AG04449 (cell line): ENCODE measurements around the gene EML4.

Source experiments
- CTCF ChIA-PET: fragments of 350-600 bp; formaldehyde crosslinking; extraction: SDS; loops from one replicate; lab custom pipeline; 2021; ENCODE audit warnings: antibody characterized with exemption; lab: Yijun Ruan, JAX
- POLR2A ChIA-PET: fragments of 400-600, 350-600 bp; formaldehyde crosslinking; extraction: SDS; loops from one replicate; lab custom pipeline; 2020; ENCODE audit warnings: antibody characterized with exemption, inconsistent platforms; lab: Yijun Ruan, JAX
- DNase-seq: peaks from one replicate; pipeline ENCODE4 v3.0.0-alpha.2; 2010; ENCODE audit warnings: low read depth, low spot score
- H3K4me3 ChIP-seq: 2 replicates; pipeline ENCODE4 v1.5.1; 2011; ENCODE audit warnings: low read depth, mild to moderate bottlenecking, control low read depth, low read length
- TF ChIP-seq, protein P1 (sequence below): IDR thresholded peaks from one replicate; pipeline ENCODE4 v1.5.1; 2011; ENCODE audit warnings: mild to moderate bottlenecking, moderate library complexity, low read length, control low read depth, inconsistent platforms; ENCODE audit not compliant: insufficient read depth; ENCODE audit errors: missing control alignments

EML4 gene

DNA sequence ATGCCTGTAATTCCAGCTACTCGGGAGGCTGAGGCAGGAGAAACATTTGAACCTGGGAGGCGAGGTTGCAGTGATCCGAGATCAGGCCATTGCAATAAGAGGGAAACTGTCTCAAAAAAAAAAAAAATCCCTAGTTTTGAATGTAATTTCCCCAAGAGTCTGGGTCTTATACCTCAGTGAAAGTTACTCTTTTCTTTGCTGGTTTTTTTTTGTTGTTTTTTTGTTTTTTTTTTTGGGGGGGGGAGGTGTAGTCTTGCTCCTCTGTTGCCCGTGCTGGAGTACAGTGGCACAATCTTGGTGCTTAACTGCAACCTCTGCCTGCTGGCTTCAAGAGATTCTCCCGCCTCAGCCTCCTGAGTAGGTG, 22.8 kb downstream of the EML4 start:
- TF ChIP-seq, protein P1, sequence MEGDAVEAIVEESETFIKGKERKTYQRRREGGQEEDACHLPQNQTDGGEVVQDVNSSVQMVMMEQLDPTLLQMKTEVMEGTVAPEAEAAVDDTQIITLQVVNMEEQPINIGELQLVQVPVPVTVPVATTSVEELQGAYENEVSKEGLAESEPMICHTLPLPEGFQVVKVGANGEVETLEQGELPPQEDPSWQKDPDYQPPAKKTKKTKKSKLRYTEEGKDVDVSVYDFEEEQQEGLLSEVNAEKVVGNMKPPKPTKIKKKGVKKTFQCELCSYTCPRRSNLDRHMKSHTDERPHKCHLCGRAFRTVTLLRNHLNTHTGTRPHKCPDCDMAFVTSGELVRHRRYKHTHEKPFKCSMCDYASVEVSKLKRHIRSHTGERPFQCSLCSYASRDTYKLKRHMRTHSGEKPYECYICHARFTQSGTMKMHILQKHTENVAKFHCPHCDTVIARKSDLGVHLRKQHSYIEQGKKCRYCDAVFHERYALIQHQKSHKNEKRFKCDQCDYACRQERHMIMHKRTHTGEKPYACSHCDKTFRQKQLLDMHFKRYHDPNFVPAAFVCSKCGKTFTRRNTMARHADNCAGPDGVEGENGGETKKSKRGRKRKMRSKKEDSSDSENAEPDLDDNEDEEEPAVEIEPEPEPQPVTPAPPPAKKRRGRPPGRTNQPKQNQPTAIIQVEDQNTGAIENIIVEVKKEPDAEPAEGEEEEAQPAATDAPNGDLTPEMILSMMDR, result no peak
- CTCF ChIA-PET, result no interaction called here
- no peak overlapping the region for H3K4me3 ChIP-seq
- POLR2A ChIA-PET, result no interaction called here
- no peak for DNase-seq

DNA sequence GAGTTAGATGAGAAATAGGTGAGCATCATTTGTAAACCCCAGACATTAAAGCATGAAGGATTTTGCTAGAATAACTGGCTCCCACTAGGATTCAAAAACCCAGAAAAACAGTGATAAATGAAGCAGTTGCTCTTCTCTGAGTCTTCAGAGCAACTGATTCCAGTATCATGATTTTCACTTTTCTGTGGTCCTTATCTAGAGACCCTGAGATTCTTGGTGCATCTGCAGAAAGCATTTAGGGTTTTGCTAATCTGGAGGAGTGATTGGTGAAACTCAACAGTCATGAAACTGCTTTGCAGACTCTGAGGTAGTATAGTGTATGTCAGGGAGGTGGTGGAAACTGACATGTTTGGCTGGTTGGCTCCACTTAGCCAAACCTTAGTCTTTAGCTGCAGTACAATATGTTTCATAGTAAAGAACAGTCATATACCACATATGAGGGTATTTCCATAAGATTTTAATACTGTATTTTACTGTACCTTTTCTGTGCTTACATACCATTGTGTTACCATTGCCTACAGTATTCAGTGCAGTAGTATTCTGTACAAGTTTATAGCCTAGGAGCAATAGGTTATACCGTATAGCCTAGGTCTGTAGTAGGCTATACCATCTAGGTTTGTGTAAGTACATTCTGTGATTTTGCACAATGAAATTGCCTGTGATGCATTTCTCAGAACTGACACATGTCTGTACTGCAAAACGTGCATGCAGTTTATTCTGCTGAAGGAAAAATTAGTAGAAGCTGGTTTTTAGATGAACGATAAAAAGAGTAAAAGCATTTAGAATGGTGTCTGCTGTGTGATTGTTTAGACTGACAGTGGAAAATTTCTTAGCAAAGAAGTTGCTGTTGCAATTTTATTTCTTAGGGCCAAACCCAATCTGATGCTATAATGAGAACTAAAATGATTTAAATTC, 23.8 kb downstream of the EML4 start:
- ChIA-PET CTCF (interaction anchor here (1.1 kb wide), 1 partner anchor 11 kb away, joined by 5 read pairs; no protein-coding TSS in a partner anchor), POLR2A (no interaction called here)
- TF ChIP-seq, protein P1, result no peak
- no peak overlapping the region for H3K4me3 ChIP-seq
- DNase-seq, result no peak

DNA sequence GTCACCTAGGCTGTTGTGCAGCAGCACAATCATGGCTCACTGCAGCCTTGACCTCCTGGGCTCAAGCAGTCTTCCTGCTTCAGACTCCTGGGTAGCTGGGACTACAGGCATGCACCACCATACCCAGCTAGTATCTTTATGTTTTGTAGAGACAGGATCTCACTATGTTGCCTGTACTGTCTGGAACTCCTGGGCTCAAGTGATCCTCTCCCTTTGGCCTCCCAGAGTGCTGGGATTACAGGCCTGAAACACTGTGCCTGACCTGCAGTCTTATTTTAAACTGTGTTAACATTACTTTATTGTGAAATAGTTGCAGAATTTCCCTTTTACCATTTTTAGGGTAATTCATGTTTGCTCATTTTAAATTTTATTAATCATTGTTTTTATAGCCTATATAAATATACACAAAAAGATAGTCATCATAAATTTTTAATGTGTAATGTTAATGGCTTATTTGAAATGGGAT, 24.6 kb downstream of the EML4 start:
- TF ChIP-seq, protein P1, result no peak
- ChIA-PET CTCF (interaction anchor here (1.1 to 3.2 kb wide), 2 partner anchors 12 to 98 kb away, joined by 5 to 26 read pairs; no protein-coding TSS in a partner anchor), POLR2A (no interaction called here)
- H3K4me3 ChIP-seq, result no peak overlapping the region
- DNase-seq, result no peak

DNA sequence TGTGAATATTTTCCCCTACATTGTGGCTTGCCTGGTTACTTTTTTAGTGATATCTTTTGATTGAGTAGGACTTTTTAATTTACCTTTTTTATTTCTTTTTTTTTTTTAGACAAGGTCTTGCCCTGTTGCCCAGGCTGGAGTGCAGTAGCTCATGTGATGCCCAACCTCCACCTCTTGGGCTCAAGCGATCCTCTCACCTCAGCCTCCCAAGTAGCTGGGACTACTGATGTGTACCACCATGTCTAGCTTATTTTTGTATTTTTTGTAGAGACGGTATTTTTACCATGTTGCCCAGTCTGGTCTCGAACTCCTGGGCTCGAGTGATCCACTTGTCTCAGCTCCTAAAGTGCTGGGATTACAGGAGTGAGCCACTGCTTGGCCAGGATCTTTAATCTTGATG, 25.3 kb downstream of the EML4 start:
- CTCF ChIA-PET, result interaction anchor here (2.6 to 3.2 kb wide), 2 partner anchors 8 to 99 kb away, joined by 13 to 26 read pairs; no protein-coding TSS in a partner anchor
- no peak for DNase-seq
- POLR2A ChIA-PET, result no interaction called here
- TF ChIP-seq, protein P1, result no peak
- no peak overlapping the region for H3K4me3 ChIP-seq

DNA sequence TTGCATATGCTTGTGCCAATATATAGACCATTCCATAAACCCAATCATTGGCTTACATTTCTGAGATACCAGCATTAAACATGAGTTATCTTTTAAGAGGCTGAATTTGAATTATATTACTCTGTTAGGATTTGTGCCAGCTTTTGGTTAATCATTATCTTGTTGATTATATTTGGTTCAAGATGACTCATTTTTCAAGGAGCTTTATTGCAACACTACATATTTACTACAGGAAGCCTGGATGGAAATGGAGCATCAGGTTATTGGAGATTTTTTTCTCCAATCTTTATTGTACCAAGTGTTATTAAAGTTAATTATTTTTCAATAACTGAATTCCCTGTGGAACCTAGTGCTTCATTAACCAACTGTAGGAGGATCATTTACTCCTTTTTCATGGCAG, 26.4 kb downstream of the EML4 start:
- H3K4me3 ChIP-seq, result no peak overlapping the region
- CTCF ChIA-PET, result interaction anchor here (0.5 to 3.2 kb wide), 4 partner anchors 9 to 1595 kb away, joined by 3 to 26 read pairs (median 9); no protein-coding TSS in a partner anchor
- no peak for DNase-seq
- TF ChIP-seq, protein P1, result no peak
- POLR2A ChIA-PET, result no interaction called here

DNA sequence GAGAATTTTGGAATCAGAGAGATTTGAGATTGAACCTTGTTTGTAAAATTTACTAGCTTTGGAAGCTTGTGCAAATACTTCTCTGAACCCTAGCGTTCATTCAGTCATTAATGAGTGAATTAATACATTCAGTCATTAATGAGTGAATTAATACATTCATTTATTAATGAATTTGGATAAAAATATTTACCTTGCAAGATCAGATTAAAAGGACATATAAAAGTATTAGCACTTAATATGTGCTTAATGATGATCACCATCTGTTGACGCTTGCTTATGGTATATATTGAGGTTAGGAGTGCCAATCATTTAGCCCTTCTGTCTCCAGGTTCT, 26.9 kb downstream of the EML4 start:
- DNase-seq, result no peak
- ChIA-PET CTCF (interaction anchor here (0.5 to 3.2 kb wide), 12 partner anchors 9 to 1594 kb away, joined by 3 to 26 read pairs (median 4); no protein-coding TSS in a partner anchor), POLR2A (no interaction called here)
- TF ChIP-seq, protein P1, result no peak
- no peak overlapping the region for H3K4me3 ChIP-seq
